Astrocyte (in vitro differentiated cells and primary cell): ENCODE data around the gene IL6ST. TPM values are rescaled to one million over a fixed set of nuclear protein-coding genes. Genes with fewer than 3 reads are reported as not detected.

Experiments
- DNase-seq: peaks from one replicate; pipeline ENCODE4 v3.0.0-alpha.2; 2010; ENCODE audit warnings: low read depth
- FAIRE-seq: peaks from 2 replicates; lab custom pipeline; 2011; peaks lifted over from hg19 to GRCh38; lab: Jason Lieb, UNC
- H2AFZ ChIP-seq: 2 replicates; pipeline ENCODE4 v1.6.0; 2012; ENCODE audit warnings: low read depth, low read length, inconsistent platforms
- H3K27ac ChIP-seq: 2 replicates; pipeline ENCODE4 v1.5.1; 2011; ENCODE audit warnings: low read depth, low read length, inconsistent platforms
- H3K27me3 ChIP-seq: 2 replicates; pipeline ENCODE4 v1.6.0; 2011; ENCODE audit warnings: low read length, inconsistent platforms; ENCODE audit not compliant: insufficient read depth
- H3K36me3 ChIP-seq: 2 replicates; pipeline ENCODE4 v1.5.1; 2011; ENCODE audit warnings: low read length, inconsistent platforms; ENCODE audit not compliant: insufficient read depth
- H3K4me1 ChIP-seq: 2 replicates; pipeline ENCODE4 v1.5.1; 2011; ENCODE audit warnings: low read length, inconsistent platforms; ENCODE audit not compliant: insufficient read depth
- H3K4me2 ChIP-seq: 2 replicates; pipeline ENCODE4 v1.6.0; 2012; ENCODE audit warnings: low read length, inconsistent platforms
- H3K4me3 ChIP-seq: 2 replicates; pipeline ENCODE4 v1.5.1; 2011; ENCODE audit warnings: low read depth, mild to moderate bottlenecking, low read length, inconsistent platforms; ENCODE audit not compliant: insufficient read depth
- H3K79me2 ChIP-seq: 2 replicates; pipeline ENCODE4 v1.6.0; 2012; ENCODE audit warnings: mild to moderate bottlenecking, low read length, inconsistent platforms; ENCODE audit not compliant: insufficient read depth
- H3K9ac ChIP-seq: 2 replicates; pipeline ENCODE4 v1.6.0; 2012; ENCODE audit warnings: mild to moderate bottlenecking, low read length, inconsistent platforms
- H3K9me3 ChIP-seq: 2 replicates; pipeline ENCODE4 v1.5.1; 2012; ENCODE audit warnings: low read depth, mild to moderate bottlenecking, low read length, inconsistent platforms; ENCODE audit not compliant: insufficient read depth
- H4K20me1 ChIP-seq: 2 replicates; pipeline ENCODE4 v1.6.0; 2012; ENCODE audit warnings: low read length, inconsistent platforms; ENCODE audit not compliant: insufficient read depth
- H3K27ac Mint-ChIP-seq: one replicate; pipeline ENCODE4 v1.8.0; 2021; ENCODE audit warnings: mild to moderate bottlenecking, mixed read lengths; ENCODE audit not compliant: unreplicated experiment
- H3K27me3 Mint-ChIP-seq: one replicate; pipeline ENCODE4 v1.8.0; 2021; ENCODE audit warnings: low read depth, mixed read lengths; ENCODE audit not compliant: unreplicated experiment
- H3K36me3 Mint-ChIP-seq: one replicate; pipeline ENCODE4 v1.8.0; 2021; ENCODE audit warnings: low read depth, mixed read lengths; ENCODE audit not compliant: unreplicated experiment
- H3K4me1 Mint-ChIP-seq: one replicate; pipeline ENCODE4 v1.8.0; 2021; ENCODE audit warnings: low read depth, mixed read lengths; ENCODE audit not compliant: unreplicated experiment
- H3K4me3 Mint-ChIP-seq: one replicate; pipeline ENCODE4 v1.8.0; 2021; ENCODE audit warnings: mild to moderate bottlenecking, moderate library complexity, mixed read lengths; ENCODE audit not compliant: unreplicated experiment
- H3K9me3 Mint-ChIP-seq: one replicate; pipeline ENCODE4 v1.8.0; 2021; ENCODE audit warnings: mild to moderate bottlenecking, mixed read lengths; ENCODE audit not compliant: unreplicated experiment
- EZH2 ChIP-seq: IDR thresholded peaks from 2 replicates; pipeline ENCODE4 v1.6.1; 2012; ENCODE audit warnings: mild to moderate bottlenecking, low read length, inconsistent platforms; ENCODE audit not compliant: insufficient read depth
- total RNA-seq: library from RNA; stranded (reverse); gene quantifications from 2 replicates; pipeline ENCODE4 v1.2.1, GENCODE V29; 2021
- TF ChIP-seq, protein P1 (sequence below): IDR thresholded peaks from 2 replicates; pipeline ENCODE4 v1.5.1; 2011; ENCODE audit warnings: low read depth, mild to moderate bottlenecking, inconsistent platforms, low read length, moderate library complexity; ENCODE audit not compliant: insufficient read depth

Gene IL6ST
- total RNA-seq, 1 donor from 2014 or later, result 158 TPM

- Histone ChIP-seq H3K27ac (no peak overlapping the region), H3K9me3 (peaks cover 2% of the 10 kb centered on the region), H3K4me2 (no peak overlapping the region), H3K36me3 (no peaks in the 10 kb centered on the region), H3K4me1 (peaks cover 8% of the 10 kb centered on the region), H3K79me2 (peaks cover 8% of the 10 kb centered on the region), H4K20me1 (no peaks in the 10 kb centered on the region), H3K9ac (no peak overlapping the region), H3K27me3 (no peaks in the 10 kb centered on the region), H2AFZ (no peak overlapping the region), H3K4me3 (no peak overlapping the region)
- no peak for DNase-seq
- H3K36me3 Mint-ChIP-seq, result peaks cover 2% of the 10 kb centered on the region
- no peaks in the 10 kb centered on the region for H3K27me3 Mint-ChIP-seq
- H3K4me1 Mint-ChIP-seq, result peaks cover 4% of the 10 kb centered on the region
- H3K4me3 Mint-ChIP-seq, result no peak overlapping the region
- FAIRE-seq, result no peak
- peaks cover 8% of the 10 kb centered on the region for H3K9me3 Mint-ChIP-seq
- TF ChIP-seq EZH2, result no peak
- TF ChIP-seq, protein P1, sequence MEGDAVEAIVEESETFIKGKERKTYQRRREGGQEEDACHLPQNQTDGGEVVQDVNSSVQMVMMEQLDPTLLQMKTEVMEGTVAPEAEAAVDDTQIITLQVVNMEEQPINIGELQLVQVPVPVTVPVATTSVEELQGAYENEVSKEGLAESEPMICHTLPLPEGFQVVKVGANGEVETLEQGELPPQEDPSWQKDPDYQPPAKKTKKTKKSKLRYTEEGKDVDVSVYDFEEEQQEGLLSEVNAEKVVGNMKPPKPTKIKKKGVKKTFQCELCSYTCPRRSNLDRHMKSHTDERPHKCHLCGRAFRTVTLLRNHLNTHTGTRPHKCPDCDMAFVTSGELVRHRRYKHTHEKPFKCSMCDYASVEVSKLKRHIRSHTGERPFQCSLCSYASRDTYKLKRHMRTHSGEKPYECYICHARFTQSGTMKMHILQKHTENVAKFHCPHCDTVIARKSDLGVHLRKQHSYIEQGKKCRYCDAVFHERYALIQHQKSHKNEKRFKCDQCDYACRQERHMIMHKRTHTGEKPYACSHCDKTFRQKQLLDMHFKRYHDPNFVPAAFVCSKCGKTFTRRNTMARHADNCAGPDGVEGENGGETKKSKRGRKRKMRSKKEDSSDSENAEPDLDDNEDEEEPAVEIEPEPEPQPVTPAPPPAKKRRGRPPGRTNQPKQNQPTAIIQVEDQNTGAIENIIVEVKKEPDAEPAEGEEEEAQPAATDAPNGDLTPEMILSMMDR, result no peak
- no peak overlapping the region for H3K27ac Mint-ChIP-seq
Observed at GRCh38 chr5:55998966-55999365, 4.2 kb upstream of the IL6ST start.

DNA sequence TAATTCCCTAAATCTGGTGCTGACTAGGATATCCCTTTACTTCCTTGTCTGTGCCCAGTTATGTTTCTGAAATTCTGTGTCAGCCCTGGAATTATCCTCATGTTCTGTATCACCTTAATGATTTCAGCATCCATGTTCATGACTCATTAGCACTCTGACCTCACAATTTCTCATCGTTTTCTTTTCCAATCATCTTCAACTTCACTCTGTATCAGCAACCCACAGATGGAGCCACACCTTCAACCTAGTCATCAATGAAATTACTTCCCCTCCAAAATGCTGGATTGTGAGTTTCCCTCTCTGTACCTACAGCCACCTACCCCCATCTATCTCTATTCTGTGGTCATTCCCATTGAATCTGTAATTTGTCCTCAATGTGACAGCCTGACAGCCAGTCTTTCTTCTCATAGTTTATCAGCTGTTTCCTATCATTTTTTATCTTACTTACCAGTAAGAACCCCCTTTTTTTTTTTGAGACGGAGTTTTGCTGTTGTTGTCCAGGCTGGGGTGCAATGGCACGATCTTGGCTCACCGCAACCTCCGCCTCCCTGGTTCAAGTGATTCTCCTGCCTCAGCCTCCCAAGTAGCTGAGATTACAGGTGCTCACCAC lies 3.1 kb upstream of the IL6ST start:
- Histone ChIP-seq H3K27me3 (no peaks in the 10 kb centered on the region), H3K36me3 (no peaks in the 10 kb centered on the region), H3K4me2 (peak overlapping the region; percentile 8), H3K4me1 (peaks cover 12% of the 10 kb centered on the region), H3K9ac (no peak overlapping the region), H3K79me2 (peaks cover 19% of the 10 kb centered on the region), H4K20me1 (peaks cover 5% of the 10 kb centered on the region), H3K9me3 (peaks cover 2% of the 10 kb centered on the region), H2AFZ (peak overlapping the region; percentile 13), H3K4me3 (no peak overlapping the region), H3K27ac (no peak overlapping the region)
- Mint-ChIP-seq H3K9me3 (peaks cover 8% of the 10 kb centered on the region), H3K27me3 (no peaks in the 10 kb centered on the region), H3K4me3 (no peak overlapping the region), H3K4me1 (peaks cover 3% of the 10 kb centered on the region), H3K36me3 (peaks cover 2% of the 10 kb centered on the region), H3K27ac (no peak overlapping the region)
- TF ChIP-seq EZH2, result no peak
- TF ChIP-seq, protein P1, result no peak
- DNase-seq (peak; percentile 61), FAIRE-seq (peak; percentile 5)
